Mucosa of descending colon (tissue), 3 donors: ENCODE results near the gene LRRFIP1. TPM values are rescaled to one million over a fixed set of nuclear protein-coding genes. Genes with fewer than 3 reads are reported as not detected.

Experiments
- ATAC-seq: fragments of 200-7000 bp; cut with Tn5 transposase; one replicate; pipeline ENCODE4 v1.9.1; 2020; ENCODE audit warnings: mild to moderate bottlenecking, moderate library complexity
- DNase-seq, 3 donors: peaks; one replicate each; pipeline ENCODE4 v3.0.0-alpha.2; 2020
- H3K36me3 ChIP-seq: fragments of 200-600 bp; one replicate; pipeline ENCODE4 v1.8.0; 2021; ENCODE audit warnings: low read depth, mild to moderate bottlenecking
- H3K4me1 ChIP-seq: fragments of 200-600 bp; one replicate; pipeline ENCODE4 v1.8.0; 2021; ENCODE audit warnings: low read depth, mild to moderate bottlenecking
- H3K4me3 ChIP-seq: fragments of 200-600 bp; one replicate; pipeline ENCODE4 v1.8.0; 2021; ENCODE audit warnings: mild to moderate bottlenecking
- H3K9me3 ChIP-seq: fragments of 200-600 bp; one replicate; pipeline ENCODE4 v1.8.0; 2021; ENCODE audit warnings: mild to moderate bottlenecking
- CTCF ChIP-seq: fragments of 200-600 bp; IDR thresholded peaks from one replicate; pipeline ENCODE4 v1.8.0; 2022; ENCODE audit warnings: antibody characterized with exemption, mild to moderate bottlenecking
- intact Hi-C, 2 donors: fragments of 100-400 bp; cut with DNase I in 1 of 2; cut with micrococcal nuclease in 1 of 2; formaldehyde crosslinking; loops; one replicate each; pipeline versions ENCODE4 v1.11.0 to v1.11.1; 2022; cut with DNase I, micrococcal nuclease
- total RNA-seq, 3 donors: library from RNA; stranded (reverse); fragmentation: NEBNext Ultra II Directional in 2 of 3; extraction: Animal tissue kit (Norgen Biotek cat#: 25700) in 2 of 3; gene quantifications; one replicate each; pipeline versions ENCODE4 v1.2.1 to v1.2.4, GENCODE V29; 2021 to 2023
- donor health status: DM: no; HTN: no; CAD: no; lungs with moderate emphysema.
- donor health status: DM: no; HTN: no; CAD: no.
- donor health status: DM: no; HTN: yes; CAD: no.

The LRRFIP1 gene
- total RNA-seq, 3 donors from 2014 or later = 114 to 157 (median 120) TPM

- ATAC-seq (no peak), DNase-seq (no peak)
- Histone ChIP-seq H3K4me3 (no peak overlapping the region), H3K9me3 (peaks cover 14% of the 10 kb centered on the region), H3K36me3 (no peaks in the 10 kb centered on the region), H3K4me1 (no peaks in the 10 kb centered on the region)
- intact Hi-C loops = no loop called here
- TF ChIP-seq CTCF = no peak
These were observed 159.5 kb downstream of the LRRFIP1 start for GRCh38 chr2:237786936-237787335.

- no peak for DNase-seq
- no peaks in the 10 kb centered on the region for H3K4me1 ChIP-seq
- no peak overlapping the region for H3K4me3 ChIP-seq
- no peak for ATAC-seq
- no peaks in the 10 kb centered on the region for H3K36me3 ChIP-seq
- intact Hi-C loops = no loop called here
- no peak for TF ChIP-seq CTCF
- peaks cover 14% of the 10 kb centered on the region for H3K9me3 ChIP-seq
These were observed 163.0 kb downstream of the LRRFIP1 start for GRCh38 chr2:237790353-237790752.

GRCh38 chr2:237791977-237792727, 164.8 kb downstream of the LRRFIP1 start:
- TF ChIP-seq CTCF = no peak
- Histone ChIP-seq H3K4me1 (no peaks in the 10 kb centered on the region), H3K4me3 (no peak overlapping the region), H3K9me3 (peaks cover 2% of the 10 kb centered on the region), H3K36me3 (no peaks in the 10 kb centered on the region)
- no peak for ATAC-seq
- intact Hi-C loops = no loop called here
- DNase-seq = no peak

- Histone ChIP-seq H3K4me1 (no peaks in the 10 kb centered on the region), H3K9me3 (peaks cover 2% of the 10 kb centered on the region), H3K36me3 (no peaks in the 10 kb centered on the region), H3K4me3 (no peak overlapping the region)
- no peak for TF ChIP-seq CTCF
- DNase-seq (no peak), ATAC-seq (no peak)
- intact Hi-C loops = no loop called here
These were observed 169.9 kb downstream of the LRRFIP1 start for GRCh38 chr2:237797253-237797652.

- no peaks in the 10 kb centered on the region for H3K4me1 ChIP-seq
- TF ChIP-seq CTCF = no peak
- H3K36me3 ChIP-seq = no peaks in the 10 kb centered on the region
- ATAC-seq (no peak), DNase-seq (no peak)
- intact Hi-C loops = no loop called here
- peaks cover 2% of the 10 kb centered on the region for H3K9me3 ChIP-seq
- H3K4me3 ChIP-seq = no peak within 1 kb of the TSS
These were observed 171.1 kb downstream of the LRRFIP1 start, which contains the start of gene RBM44 for GRCh38 chr2:237798236-237799059. Gene RBM44, plus strand, starts transcription at chr2:237798779. Its CDS starts 14,831 bp downstream, at chr2:237813610.
